ENCODE results near the gene LYPLAL1. TPM values are rescaled to one million over a fixed set of nuclear protein-coding genes. Genes with fewer than 3 reads are reported as not detected.
A peak's percentile ranks its signal among the peaks of the same experiment; 100 is the strongest.

The LYPLAL1 gene
- total and polyA plus RNA-seq, 2 experiments from 2014 or later = 32.4 to 84.6 TPM

DNA sequence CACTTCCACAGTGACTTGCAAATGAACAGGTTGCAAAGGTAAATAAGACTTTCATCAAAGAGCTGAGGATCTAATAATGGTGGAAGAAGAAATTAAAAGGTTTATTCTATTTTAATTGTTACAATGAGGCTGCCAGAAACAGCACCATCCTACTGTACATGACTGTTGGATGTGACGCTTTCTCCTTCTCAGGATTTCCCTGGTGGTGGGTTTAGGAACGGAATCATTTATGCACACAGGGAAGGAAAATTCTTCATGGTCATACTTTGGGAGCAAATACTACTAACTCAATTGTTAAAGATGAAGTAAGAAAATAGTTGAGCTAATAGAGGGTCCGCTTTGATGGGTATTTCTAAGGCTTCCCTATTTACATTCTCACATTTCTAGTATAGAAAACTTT is 22.2 kb upstream of the LYPLAL1 start:
- Histone ChIP-seq H3K4me3 (no peak overlapping the region), H3K9me3 (ENCODE audit: low read depth) (no peaks in the 10 kb centered on the region), H3K4me1 (ENCODE audit: low read depth) (peaks cover 20% of the 10 kb centered on the region), H3K27me3 (no peaks in the 10 kb centered on the region), H3K27ac (no peak overlapping the region), H3K36me3 (no peaks in the 10 kb centered on the region)
- no peak for DNase-seq (ENCODE audit: low read depth in 1 of 2, low spot score in 1 of 2)
- TF ChIP-seq, protein P1, sequence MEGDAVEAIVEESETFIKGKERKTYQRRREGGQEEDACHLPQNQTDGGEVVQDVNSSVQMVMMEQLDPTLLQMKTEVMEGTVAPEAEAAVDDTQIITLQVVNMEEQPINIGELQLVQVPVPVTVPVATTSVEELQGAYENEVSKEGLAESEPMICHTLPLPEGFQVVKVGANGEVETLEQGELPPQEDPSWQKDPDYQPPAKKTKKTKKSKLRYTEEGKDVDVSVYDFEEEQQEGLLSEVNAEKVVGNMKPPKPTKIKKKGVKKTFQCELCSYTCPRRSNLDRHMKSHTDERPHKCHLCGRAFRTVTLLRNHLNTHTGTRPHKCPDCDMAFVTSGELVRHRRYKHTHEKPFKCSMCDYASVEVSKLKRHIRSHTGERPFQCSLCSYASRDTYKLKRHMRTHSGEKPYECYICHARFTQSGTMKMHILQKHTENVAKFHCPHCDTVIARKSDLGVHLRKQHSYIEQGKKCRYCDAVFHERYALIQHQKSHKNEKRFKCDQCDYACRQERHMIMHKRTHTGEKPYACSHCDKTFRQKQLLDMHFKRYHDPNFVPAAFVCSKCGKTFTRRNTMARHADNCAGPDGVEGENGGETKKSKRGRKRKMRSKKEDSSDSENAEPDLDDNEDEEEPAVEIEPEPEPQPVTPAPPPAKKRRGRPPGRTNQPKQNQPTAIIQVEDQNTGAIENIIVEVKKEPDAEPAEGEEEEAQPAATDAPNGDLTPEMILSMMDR (IDR thresholded peaks at IDR 0.05; ENCODE audit: low read depth, low read length) = no peak

DNA sequence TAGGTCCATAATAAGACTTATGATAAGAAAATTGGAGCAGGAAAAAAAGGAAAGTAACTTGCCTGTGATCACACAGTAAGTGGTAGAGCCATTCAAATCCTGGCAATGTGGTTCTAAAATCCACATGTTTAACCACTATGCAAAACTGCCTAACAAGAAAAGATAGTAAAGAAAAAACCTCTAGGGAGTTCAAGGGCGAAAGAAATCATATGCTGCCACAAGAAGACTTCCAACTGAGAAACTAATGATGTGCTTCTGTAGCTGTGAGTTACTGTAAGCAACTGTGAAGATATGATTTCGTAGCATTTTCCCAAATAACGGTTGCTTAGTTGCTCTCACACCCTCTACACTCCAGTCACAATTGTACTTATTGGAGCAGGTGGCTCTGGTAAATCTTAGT is 20.9 kb upstream of the LYPLAL1 start:
- H3K27me3 ChIP-seq = no peaks in the 10 kb centered on the region
- H3K9me3 ChIP-seq (ENCODE audit: low read depth) = no peaks in the 10 kb centered on the region
- DNase-seq (ENCODE audit: low read depth in 1 of 2, low spot score in 1 of 2) = no peak
- no peak overlapping the region for H3K4me3 ChIP-seq
- H3K36me3 ChIP-seq = no peaks in the 10 kb centered on the region
- H3K27ac ChIP-seq = peak overlapping the region; percentile 68
- peaks cover 20% of the 10 kb centered on the region for H3K4me1 ChIP-seq (ENCODE audit: low read depth)
- TF ChIP-seq, protein P1 (IDR thresholded peaks at IDR 0.05; ENCODE audit: low read depth, low read length) = no peak

DNA sequence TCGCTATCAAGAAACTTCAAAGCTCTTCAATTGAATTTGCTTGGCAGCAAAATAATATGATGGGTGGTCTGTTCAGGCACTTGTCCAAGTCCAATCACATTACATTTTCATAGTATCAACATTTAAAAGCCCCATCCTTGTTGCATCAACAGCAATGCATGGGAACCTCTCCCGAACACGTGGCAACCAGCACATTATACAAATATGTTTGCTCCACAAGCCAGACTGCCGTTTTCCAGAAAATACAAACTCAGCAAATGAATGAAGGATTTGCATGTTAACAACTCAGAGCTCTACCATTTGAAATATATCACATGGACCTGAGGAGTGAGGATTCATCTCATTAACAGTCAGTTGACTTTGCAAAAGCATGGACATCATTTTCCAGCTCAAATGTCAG is 20.0 kb upstream of the LYPLAL1 start:
- H3K27me3 ChIP-seq = no peaks in the 10 kb centered on the region
- TF ChIP-seq, protein P1 (IDR thresholded peaks at IDR 0.05; ENCODE audit: low read depth, low read length) = no peak
- DNase-seq (ENCODE audit: low read depth in 1 of 2, low spot score in 1 of 2) = no peak
- H3K9me3 ChIP-seq (ENCODE audit: low read depth) = no peaks in the 10 kb centered on the region
- H3K27ac ChIP-seq = no peak overlapping the region
- H3K4me1 ChIP-seq (ENCODE audit: low read depth) = peaks cover 20% of the 10 kb centered on the region
- H3K36me3 ChIP-seq = no peaks in the 10 kb centered on the region
- no peak overlapping the region for H3K4me3 ChIP-seq

DNA sequence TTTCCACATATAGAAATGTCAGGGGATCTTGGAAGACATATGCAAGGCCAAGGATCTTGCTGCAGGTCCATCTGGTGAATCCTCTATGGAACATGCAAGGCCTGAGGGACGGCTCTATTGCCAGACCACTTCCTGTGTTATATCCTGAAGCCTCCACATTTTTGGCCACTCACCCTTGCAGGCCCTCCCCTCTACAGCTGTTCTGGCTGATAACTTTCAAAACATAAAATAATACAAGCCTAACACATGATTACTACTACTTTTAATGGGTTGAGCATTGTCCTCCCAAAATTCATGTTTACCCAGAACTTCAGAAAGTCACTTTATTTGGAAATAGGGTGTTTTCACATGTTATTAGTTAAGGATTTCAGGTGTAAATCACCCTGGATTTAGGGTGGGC is 18.5 kb upstream of the LYPLAL1 start:
- TF ChIP-seq, protein P1 (IDR thresholded peaks at IDR 0.05; ENCODE audit: low read depth, low read length) = no peak
- Histone ChIP-seq H3K36me3 (no peaks in the 10 kb centered on the region), H3K4me3 (no peak overlapping the region), H3K4me1 (ENCODE audit: low read depth) (peaks cover 19% of the 10 kb centered on the region), H3K27me3 (no peaks in the 10 kb centered on the region), H3K27ac (no peak overlapping the region), H3K9me3 (ENCODE audit: low read depth) (no peaks in the 10 kb centered on the region)
- peak in 1 of 2 donors; percentile 75 for DNase-seq (ENCODE audit: low read depth in 1 of 2, low spot score in 1 of 2)

DNA sequence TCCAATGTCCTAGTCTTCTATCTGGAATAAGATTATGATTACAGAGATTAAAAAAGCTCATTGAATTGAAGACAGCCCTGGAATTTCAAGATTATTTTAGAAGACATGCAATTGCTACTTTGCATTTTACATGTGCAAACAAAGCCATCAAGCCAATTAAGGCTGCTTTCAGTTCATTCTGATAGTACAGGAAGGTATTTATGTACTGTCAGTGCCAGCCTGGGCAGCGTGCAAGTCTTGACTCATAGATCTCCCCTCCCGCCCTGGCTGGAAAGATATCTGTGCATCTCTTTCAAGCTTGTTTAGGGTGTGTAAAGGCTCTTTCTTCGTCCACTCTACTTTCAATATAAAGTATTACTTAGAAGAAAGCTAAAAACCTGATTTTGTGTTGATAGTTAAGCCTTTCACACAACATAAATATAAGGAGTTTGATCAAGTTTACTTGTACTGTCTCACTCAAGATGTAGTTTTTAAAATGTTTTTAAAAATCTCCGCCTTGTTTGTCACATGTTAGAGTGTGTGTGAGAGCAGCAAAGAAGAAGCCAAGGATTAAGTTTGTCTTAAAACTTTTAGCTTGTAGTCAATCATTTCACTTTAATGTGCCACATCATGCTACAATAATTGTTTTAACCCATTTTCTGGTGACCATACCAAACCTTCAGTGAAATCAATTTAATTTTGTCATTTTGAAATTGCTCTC is 13.6 kb upstream of the LYPLAL1 start:
- no peak overlapping the region for H3K27ac ChIP-seq
- TF ChIP-seq, protein P1 (IDR thresholded peaks at IDR 0.05; ENCODE audit: low read depth, low read length) = no peak
- no peaks in the 10 kb centered on the region for H3K27me3 ChIP-seq
- no peaks in the 10 kb centered on the region for H3K36me3 ChIP-seq
- peak in 1 of 2 donors; percentile 36 for DNase-seq (ENCODE audit: low read depth in 1 of 2, low spot score in 1 of 2)
- H3K9me3 ChIP-seq (ENCODE audit: low read depth) = no peaks in the 10 kb centered on the region
- H3K4me3 ChIP-seq = no peak overlapping the region
- peaks cover 3% of the 10 kb centered on the region for H3K4me1 ChIP-seq (ENCODE audit: low read depth)
